ENCODE data around the gene KIF9.
"Not testable (repeated sequence)": the region's sequence is repeated elsewhere in the genome, so short reads cannot be mapped to it uniquely, and the experiment has no call there.

Gene KIF9

DNA sequence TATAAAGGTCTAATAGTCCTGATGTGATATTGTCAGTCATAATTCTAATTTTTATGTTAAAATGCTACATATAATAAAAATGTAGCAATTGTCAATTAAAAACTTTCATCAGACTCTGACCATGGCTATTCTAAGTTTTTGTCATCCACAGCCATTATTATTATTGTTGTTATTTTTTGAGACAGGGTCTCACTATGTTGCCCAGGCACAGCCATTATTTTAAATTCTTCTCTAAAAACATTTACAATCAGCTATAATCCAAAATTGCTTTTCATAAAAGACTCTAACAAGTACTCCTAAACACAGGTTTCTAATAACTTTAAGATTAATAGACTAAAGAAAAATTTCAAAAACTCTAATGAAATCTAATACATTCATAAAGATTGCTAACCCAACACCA lies 77.7 kb downstream of the KIF9 start:
- no peak overlapping the region for H3K4me3 ChIP-seq (ENCODE audit: low read length)
- DNase-seq (ENCODE audit: low read depth) = no peak
- TF ChIP-seq, protein P1, sequence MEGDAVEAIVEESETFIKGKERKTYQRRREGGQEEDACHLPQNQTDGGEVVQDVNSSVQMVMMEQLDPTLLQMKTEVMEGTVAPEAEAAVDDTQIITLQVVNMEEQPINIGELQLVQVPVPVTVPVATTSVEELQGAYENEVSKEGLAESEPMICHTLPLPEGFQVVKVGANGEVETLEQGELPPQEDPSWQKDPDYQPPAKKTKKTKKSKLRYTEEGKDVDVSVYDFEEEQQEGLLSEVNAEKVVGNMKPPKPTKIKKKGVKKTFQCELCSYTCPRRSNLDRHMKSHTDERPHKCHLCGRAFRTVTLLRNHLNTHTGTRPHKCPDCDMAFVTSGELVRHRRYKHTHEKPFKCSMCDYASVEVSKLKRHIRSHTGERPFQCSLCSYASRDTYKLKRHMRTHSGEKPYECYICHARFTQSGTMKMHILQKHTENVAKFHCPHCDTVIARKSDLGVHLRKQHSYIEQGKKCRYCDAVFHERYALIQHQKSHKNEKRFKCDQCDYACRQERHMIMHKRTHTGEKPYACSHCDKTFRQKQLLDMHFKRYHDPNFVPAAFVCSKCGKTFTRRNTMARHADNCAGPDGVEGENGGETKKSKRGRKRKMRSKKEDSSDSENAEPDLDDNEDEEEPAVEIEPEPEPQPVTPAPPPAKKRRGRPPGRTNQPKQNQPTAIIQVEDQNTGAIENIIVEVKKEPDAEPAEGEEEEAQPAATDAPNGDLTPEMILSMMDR (conservative IDR thresholded peaks at IDR 0.05; ENCODE audit: low read length) = no peak

DNA sequence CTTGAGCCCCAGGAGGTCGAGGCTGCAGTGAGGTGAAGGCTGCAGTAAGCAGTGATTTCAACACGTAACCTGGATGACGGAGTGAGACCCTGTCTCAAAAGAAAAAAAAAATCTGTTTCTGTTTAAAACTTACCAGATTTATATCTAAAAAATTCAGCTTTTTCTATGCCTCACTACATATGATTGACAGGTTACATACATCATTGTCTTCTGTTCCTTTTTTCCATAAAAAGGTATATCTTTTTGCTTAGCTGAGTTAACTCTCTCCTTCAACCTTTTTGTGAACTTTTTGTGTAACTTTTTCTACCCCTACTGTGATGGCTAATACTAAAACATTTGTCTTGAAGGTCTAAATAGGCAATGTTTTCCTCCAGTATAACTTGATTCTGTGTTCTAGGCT lies 80.1 kb downstream of the KIF9 start:
- no peak for DNase-seq (ENCODE audit: low read depth)
- H3K4me3 ChIP-seq (ENCODE audit: low read length) = no peak overlapping the region
- TF ChIP-seq, protein P1 (conservative IDR thresholded peaks at IDR 0.05; ENCODE audit: low read length) = no peak

DNA sequence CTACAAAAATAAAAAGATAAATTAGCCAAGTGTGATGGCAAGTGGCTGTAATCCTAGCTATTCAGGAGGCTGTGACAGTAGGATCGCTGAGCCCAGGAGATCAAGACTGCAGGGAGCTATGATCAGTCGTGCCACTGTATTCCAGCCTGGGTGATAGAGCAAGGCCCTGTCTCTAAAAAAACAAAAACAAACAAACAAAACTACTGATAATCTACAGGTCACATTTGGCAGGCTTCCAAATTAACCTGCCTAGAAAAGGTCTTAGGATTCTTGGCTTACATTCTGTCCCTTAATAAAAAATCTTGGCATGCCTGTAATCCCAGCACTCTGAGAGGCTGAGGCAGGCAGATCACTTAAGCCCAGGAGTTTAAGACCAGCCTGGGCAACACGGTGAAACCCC lies 85.3 kb downstream of the KIF9 start:
- no peak overlapping the region for H3K4me3 ChIP-seq (ENCODE audit: low read length)
- TF ChIP-seq, protein P1 (conservative IDR thresholded peaks at IDR 0.05; ENCODE audit: low read length) = no peak
- no peak for DNase-seq (ENCODE audit: low read depth)

DNA sequence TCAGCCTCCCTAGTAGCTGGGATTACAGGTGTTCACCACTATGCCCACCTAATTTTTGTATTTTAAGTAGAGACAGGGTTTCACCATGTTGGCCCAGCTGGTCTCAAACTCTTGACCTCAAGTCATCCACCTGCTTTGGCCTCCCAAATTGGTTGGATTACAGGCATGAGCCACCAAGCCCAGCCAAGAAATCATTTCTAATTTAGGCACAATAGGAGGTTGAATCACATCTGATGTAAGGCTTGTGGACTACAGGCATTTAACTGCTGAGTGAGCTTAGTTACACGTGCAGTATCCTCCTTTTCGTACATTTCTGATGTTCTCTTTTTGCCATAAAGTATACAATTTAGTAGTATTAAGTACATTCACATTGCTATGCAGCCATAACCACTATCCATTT lies 87.6 kb downstream of the KIF9 start:
- TF ChIP-seq, protein P1 (conservative IDR thresholded peaks at IDR 0.05; ENCODE audit: low read length) = no peak
- DNase-seq (ENCODE audit: low read depth) = no peak
- no peak overlapping the region for H3K4me3 ChIP-seq (ENCODE audit: low read length)

DNA sequence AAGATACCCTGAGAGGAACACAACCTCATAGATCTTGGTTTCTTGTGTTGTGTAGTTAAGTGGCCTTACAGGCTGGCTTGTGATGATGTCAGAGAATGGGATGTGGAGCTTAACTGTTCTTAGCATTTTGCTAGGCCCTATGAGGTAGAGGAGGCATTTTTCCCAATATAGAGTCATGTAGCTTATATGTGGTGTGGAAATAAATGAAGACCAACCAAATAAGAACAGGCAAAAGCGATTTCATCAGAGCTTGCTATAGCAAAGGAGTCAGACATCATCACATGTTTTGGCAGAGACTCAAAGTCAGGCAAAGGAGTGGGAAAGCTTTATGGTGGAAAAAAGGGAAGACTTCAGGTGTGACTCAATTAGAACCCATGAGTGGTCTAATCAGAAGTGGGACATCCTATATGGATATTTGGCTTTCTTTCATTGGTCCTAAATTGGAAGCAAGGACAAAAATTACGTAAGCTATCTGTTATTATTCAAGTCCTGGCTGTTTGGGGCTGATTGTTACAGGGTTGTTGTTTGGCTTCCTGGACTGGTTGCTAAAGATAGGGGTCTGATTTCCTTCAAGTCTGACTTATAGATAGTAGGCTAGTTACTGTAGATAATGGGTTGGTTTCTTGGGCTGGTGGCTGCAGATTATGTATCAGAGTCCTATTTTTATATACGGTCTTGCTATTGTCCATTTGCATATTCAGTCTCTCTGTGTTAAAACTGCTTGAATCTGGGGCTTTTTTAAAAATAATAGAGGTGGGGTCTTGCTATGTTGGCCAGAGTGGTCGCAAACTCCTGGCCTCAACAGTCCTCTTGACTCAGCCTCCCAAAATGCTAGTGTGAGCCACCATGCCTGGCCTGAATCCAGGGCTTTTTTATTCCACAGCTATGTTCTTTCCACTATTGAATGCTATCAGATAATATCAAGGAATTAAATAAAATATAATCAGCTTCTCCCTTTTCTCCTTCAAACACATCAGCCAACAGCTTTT lies 88.4 kb downstream of the KIF9 start:
- TF ChIP-seq, protein P1 (conservative IDR thresholded peaks at IDR 0.05; ENCODE audit: low read length) = no peak
- no peak overlapping the region for H3K4me3 ChIP-seq (ENCODE audit: low read length)
- peak; percentile 23 for DNase-seq (ENCODE audit: low read depth)

DNA sequence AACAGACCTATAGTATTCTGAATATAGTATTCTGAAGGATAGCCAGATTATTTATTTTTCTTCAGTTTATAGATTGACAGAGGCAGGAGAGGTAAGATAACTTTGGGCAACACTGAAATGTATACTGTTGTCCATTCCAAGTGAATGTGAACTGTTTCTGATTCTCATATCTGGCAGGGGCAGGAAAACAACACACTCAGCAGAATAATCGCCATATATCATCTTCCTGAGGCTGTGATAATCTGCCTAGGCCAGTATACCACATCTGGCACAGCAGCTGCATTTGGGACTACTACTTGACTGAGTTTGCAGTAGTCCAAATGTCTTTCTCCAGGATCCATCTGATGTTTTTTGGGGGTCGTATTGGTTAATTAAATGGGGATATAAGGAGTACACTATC lies 96.3 kb downstream of the KIF9 start:
- no peak for DNase-seq (ENCODE audit: low read depth)
- TF ChIP-seq, protein P1 (conservative IDR thresholded peaks at IDR 0.05; ENCODE audit: low read length) = no peak

DNA sequence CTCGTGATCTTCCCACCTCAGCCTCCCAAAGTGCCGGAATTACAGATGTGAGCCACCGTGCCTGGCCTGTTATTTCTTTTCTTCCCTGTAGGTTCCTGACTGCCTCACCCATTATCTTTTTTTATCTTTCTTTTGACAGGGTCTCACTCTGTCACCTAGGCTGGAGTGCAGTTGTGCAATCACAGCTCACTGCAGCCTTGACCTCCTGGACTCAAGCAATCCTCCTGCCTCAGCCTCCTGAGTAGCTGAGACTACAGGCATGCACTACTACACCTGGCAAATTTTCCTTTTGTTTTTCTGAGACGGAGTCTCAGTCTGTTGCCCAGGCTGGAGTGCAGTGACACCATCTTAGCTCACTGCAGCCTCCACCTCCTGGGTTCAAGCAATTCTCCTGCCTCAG lies 100.9 kb downstream of the KIF9 start:
- not testable (repeated sequence) for H3K4me3 ChIP-seq (ENCODE audit: low read length); DNase-seq (ENCODE audit: low read depth)

More for the DNA sequence above, 96.3 kb downstream of the KIF9 start:
- no peak overlapping the region for H3K4me3 ChIP-seq (ENCODE audit: low read length)

- not testable (repeated sequence) for DNase-seq (ENCODE audit: low read depth); H3K4me3 ChIP-seq (ENCODE audit: low read length)
Measured at GRCh38 chr3:47180011-47180410, 102.6 kb downstream of the KIF9 start.
